Measurements from ENCODE around the gene RBM19.

RBM19 gene

DNA sequence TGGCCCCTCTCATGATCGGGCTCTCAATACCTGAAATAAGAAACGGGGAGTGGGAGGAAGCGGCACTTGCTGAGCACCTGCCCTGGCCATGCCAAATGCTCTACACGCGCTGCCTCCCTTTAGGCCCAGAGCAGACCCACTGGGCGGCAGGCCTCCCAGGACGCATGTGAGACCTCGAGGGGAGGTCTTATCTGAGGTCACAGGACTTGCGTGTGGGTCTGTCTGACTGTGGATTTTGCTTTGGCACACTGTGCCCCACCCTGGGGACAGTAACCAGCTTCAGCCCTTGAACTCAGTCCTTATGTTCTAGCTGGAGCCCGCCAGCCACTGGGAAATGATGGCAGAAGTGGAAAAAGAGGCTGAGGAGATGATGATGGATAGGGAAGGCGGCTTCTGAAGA, 91.8 kb downstream of the RBM19 start:
- no peak overlapping the region for H3K4me3 ChIP-seq (replicated peaks; ENCODE audit: low read depth, low read length)
- no peaks in the 10 kb centered on the region for H3K27me3 ChIP-seq (replicated peaks; ENCODE audit: control insufficient read depth, insufficient read depth, low read length)
- no peak for DNase-seq (ENCODE audit: extremely low read depth, insufficient read length)
- peaks cover 7% of the 10 kb centered on the region for H3K36me3 ChIP-seq (ENCODE audit: control insufficient read depth, insufficient read depth, low read length)
- TF ChIP-seq, protein P1, sequence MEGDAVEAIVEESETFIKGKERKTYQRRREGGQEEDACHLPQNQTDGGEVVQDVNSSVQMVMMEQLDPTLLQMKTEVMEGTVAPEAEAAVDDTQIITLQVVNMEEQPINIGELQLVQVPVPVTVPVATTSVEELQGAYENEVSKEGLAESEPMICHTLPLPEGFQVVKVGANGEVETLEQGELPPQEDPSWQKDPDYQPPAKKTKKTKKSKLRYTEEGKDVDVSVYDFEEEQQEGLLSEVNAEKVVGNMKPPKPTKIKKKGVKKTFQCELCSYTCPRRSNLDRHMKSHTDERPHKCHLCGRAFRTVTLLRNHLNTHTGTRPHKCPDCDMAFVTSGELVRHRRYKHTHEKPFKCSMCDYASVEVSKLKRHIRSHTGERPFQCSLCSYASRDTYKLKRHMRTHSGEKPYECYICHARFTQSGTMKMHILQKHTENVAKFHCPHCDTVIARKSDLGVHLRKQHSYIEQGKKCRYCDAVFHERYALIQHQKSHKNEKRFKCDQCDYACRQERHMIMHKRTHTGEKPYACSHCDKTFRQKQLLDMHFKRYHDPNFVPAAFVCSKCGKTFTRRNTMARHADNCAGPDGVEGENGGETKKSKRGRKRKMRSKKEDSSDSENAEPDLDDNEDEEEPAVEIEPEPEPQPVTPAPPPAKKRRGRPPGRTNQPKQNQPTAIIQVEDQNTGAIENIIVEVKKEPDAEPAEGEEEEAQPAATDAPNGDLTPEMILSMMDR (IDR thresholded peaks at IDR 0.05; ENCODE audit: insufficient read depth, low read length, poor library complexity, severe bottlenecking): no peak

DNA sequence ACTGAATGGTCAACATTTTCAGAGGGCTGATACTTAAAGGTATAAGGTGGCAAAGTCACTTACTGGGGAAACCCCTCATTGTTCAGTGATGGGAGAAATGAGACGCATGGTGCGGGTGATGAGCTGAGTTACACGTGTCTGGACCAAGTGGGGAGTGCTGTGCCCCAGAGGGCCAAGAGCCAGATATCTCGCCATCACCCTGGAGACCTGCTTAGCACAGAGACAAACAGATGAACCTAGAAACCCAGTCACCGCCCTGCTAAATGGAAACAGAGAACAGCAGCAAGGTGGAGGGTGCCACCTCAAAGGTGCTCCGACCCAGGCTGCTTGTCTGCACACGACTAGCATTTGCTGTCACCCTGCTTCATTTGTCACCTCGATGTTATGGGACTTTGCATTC, 92.4 kb downstream of the RBM19 start:
- Histone ChIP-seq H3K4me3 (replicated peaks; ENCODE audit: low read depth, low read length) (no peak overlapping the region), H3K36me3 (ENCODE audit: control insufficient read depth, insufficient read depth, low read length) (peaks cover 4% of the 10 kb centered on the region), H3K27me3 (replicated peaks; ENCODE audit: control insufficient read depth, insufficient read depth, low read length) (no peaks in the 10 kb centered on the region)
- TF ChIP-seq, protein P1 (IDR thresholded peaks at IDR 0.05; ENCODE audit: insufficient read depth, low read length, poor library complexity, severe bottlenecking): no peak
- no peak for DNase-seq (ENCODE audit: extremely low read depth, insufficient read length)

DNA sequence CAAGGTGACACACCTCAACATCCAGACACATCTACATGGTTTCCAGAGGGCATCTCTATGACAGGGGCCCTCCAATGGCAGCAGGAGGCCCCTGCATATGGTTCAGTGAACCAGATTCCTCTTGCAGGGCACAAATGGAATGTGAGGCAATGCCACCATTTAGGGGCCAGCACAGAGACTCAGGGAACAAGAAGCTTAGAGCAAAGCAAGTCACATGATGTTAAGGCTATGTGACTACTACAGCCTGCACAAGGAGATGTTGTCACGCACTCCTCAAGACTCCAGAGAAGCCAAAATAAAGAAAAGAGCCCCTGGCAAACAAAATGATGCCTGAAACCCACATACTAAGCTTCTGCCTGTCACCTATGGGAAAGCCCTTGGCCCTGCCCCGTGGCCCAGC, 95.2 kb downstream of the RBM19 start:
- no peak overlapping the region for H3K4me3 ChIP-seq (replicated peaks; ENCODE audit: low read depth, low read length)
- peaks cover 4% of the 10 kb centered on the region for H3K36me3 ChIP-seq (ENCODE audit: control insufficient read depth, insufficient read depth, low read length)
- no peaks in the 10 kb centered on the region for H3K27me3 ChIP-seq (replicated peaks; ENCODE audit: control insufficient read depth, insufficient read depth, low read length)
- DNase-seq (ENCODE audit: extremely low read depth, insufficient read length): no peak
- TF ChIP-seq, protein P1 (IDR thresholded peaks at IDR 0.05; ENCODE audit: insufficient read depth, low read length, poor library complexity, severe bottlenecking): no peak

DNA sequence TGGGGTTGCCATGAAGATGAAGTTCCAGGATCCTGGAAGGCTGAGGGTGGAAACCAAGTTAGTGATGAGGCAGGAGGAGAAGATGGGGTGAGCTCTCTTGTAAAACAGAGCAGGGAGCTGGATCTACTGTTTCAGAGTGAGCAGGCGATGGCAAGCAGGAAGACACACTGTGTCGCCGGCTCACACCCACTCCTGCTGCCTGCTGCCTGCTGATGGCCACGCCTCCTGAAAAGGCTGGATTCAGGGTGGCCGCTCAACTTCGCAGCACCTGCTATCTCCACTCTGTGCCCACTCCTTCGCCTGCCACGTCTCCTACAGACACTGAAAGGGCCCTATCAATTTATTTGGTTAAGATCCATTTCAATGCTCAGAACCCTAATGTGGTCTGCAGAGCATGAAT, 96.1 kb downstream of the RBM19 start:
- Histone ChIP-seq H3K27me3 (replicated peaks; ENCODE audit: control insufficient read depth, insufficient read depth, low read length) (no peaks in the 10 kb centered on the region), H3K36me3 (ENCODE audit: control insufficient read depth, insufficient read depth, low read length) (no peaks in the 10 kb centered on the region; the same call in 1 of the 2 replicates), H3K4me3 (replicated peaks; ENCODE audit: low read depth, low read length) (no peak overlapping the region)
- DNase-seq (ENCODE audit: extremely low read depth, insufficient read length): no peak
- TF ChIP-seq, protein P1 (IDR thresholded peaks at IDR 0.05; ENCODE audit: insufficient read depth, low read length, poor library complexity, severe bottlenecking): no peak

DNA sequence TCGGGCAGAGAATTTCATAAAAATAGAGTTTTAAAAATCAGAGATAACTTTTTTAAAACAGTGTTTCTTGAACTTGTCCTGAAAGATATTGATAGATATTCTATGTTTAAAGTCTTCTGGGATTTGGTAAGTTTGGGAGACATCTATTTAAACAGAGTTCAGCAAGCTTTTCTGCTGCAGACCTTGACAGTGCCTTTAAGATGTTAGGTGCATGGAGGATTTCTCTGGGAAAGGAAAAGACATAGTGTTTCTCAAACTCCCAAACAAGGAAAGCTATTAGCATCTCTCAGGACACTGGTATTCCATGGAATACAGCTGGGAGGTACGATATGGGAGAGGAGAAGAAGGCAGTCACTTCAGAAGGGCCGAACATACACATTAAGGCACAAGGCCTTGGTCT, 97.8 kb downstream of the RBM19 start:
- H3K4me3 ChIP-seq (replicated peaks; ENCODE audit: low read depth, low read length): no peak overlapping the region
- no peaks in the 10 kb centered on the region for H3K27me3 ChIP-seq (replicated peaks; ENCODE audit: control insufficient read depth, insufficient read depth, low read length)
- TF ChIP-seq, protein P1 (IDR thresholded peaks at IDR 0.05; ENCODE audit: insufficient read depth, low read length, poor library complexity, severe bottlenecking): no peak
- no peaks in the 10 kb centered on the region; the same call in 1 of the 2 replicates for H3K36me3 ChIP-seq (ENCODE audit: control insufficient read depth, insufficient read depth, low read length)
- DNase-seq (ENCODE audit: extremely low read depth, insufficient read length): no peak

DNA sequence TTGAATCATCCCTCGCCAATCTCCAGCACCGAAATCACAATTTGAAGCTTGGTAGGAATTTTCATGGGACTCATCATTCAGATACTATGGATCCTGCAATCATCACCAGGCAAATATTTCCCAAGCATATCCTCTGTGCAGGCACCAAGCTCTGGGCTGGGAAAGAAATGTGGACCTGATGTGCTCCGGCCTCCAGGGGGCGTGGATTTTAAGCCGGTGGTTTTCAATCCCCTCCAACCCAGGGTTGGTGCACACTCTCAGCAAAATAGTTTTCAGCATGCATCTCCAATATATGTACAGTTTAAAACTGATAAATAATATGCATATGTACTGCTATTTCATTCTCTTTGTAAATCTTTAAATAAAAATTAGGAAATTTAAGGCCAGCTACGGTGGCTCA, 98.9 kb downstream of the RBM19 start:
- TF ChIP-seq, protein P1 (IDR thresholded peaks at IDR 0.05; ENCODE audit: insufficient read depth, low read length, poor library complexity, severe bottlenecking): peak; percentile 26
- no peak for DNase-seq (ENCODE audit: extremely low read depth, insufficient read length)

More for the DNA sequence above, 98.9 kb downstream of the RBM19 start:
- Histone ChIP-seq H3K36me3 (ENCODE audit: control insufficient read depth, insufficient read depth, low read length) (no peaks in the 10 kb centered on the region; the same call in 1 of the 2 replicates), H3K4me3 (replicated peaks; ENCODE audit: low read depth, low read length) (no peak overlapping the region), H3K27me3 (replicated peaks; ENCODE audit: control insufficient read depth, insufficient read depth, low read length) (no peaks in the 10 kb centered on the region)

Measured in GM06990 (cell line).